GM12878 (cell line): ENCODE results near the gene FOXO3.

ENCODE experiments used
- CTCF ChIP-seq, 3 experiments: IDR thresholded peaks in 2 of 3; conservative IDR thresholded peaks in 1 of 3; 2 replicates each; pipeline ENCODE4 v1.5.1; 2011; ENCODE audit warnings: low read depth in 3 of 3, low read length in 3 of 3, mild to moderate bottlenecking in 3 of 3, control low read depth in 2 of 3, moderate library complexity in 2 of 3, inconsistent platforms in 1 of 3, mixed read lengths in 1 of 3; ENCODE audit not compliant: control insufficient read depth in 2 of 3, insufficient read depth in 1 of 3; ENCODE audit errors: extremely low read depth in 1 of 3
- EP300 ChIP-seq, 2 experiments: fragments of 150-350 bp in 1 of 2; IDR thresholded peaks; 2 replicates each; pipeline ENCODE4 v1.6.1; 2011 to 2012; ENCODE audit warnings: low read depth in 2 of 2, low read length in 2 of 2, borderline replicate concordance in 1 of 2, improper control_type of control experiment in 1 of 2, inconsistent platforms in 1 of 2; ENCODE audit not compliant: control insufficient read depth in 1 of 2
- IRF4 ChIP-seq: IDR thresholded peaks from 2 replicates; pipeline ENCODE4 v1.6.1; 2011; ENCODE audit warnings: low read depth, low read length
- MAX ChIP-seq: IDR thresholded peaks from 2 replicates; pipeline ENCODE4 v1.6.1; 2012; ENCODE audit warnings: low read depth, low read length, improper control_type of control experiment
- NFYB ChIP-seq: IDR thresholded peaks from 2 replicates; pipeline ENCODE4 v1.6.1; 2011; ENCODE audit warnings: low read depth, mild to moderate bottlenecking, low read length, improper control_type of control experiment, moderate library complexity; ENCODE audit not compliant: insufficient read depth
- PKNOX1 ChIP-seq: fragments of 450-650 bp; IDR thresholded peaks from 2 replicates; pipeline ENCODE4 v1.6.1; 2016; ENCODE audit warnings: mild to moderate bottlenecking
- REST ChIP-seq: IDR thresholded peaks from 2 replicates; pipeline ENCODE4 v1.6.1; 2012; ENCODE audit warnings: mild to moderate bottlenecking, low read depth, low read length
- SIX5 ChIP-seq: IDR thresholded peaks from 2 replicates; pipeline ENCODE4 v1.6.1; 2011; ENCODE audit warnings: mild to moderate bottlenecking, low read depth, low read length, moderate library complexity; ENCODE audit not compliant: severe bottlenecking
- SMC3 ChIP-seq: IDR thresholded peaks from 2 replicates; pipeline ENCODE4 v1.6.1; 2011; ENCODE audit warnings: low read length, improper control_type of control experiment, borderline replicate concordance
- ZNF592 ChIP-seq: fragments of 450-650 bp; IDR thresholded peaks from 2 replicates; pipeline ENCODE4 v1.6.1; 2017; ENCODE audit warnings: mild to moderate bottlenecking, moderate library complexity
- ZZZ3 ChIP-seq: IDR thresholded peaks from 2 replicates; pipeline ENCODE4 v1.6.1; 2011; ENCODE audit warnings: low read depth; ENCODE audit not compliant: control insufficient read depth, insufficient read length

GRCh38 chr6:108673602-108674001 lies 112.9 kb downstream of the FOXO3 start:
- no peak for TF ChIP-seq ZNF592
- no peak for TF ChIP-seq CTCF (IDR thresholded peaks at IDR 0.05 in 2 of 3, conservative IDR thresholded peaks at IDR 0.05 in 1 of 3; ENCODE audit: control insufficient read depth in 2 of 3, extremely low read depth in 1 of 3, insufficient read depth in 1 of 3, low read depth in 3 of 3, low read length in 3 of 3)
- no peak for TF ChIP-seq IRF4
- TF ChIP-seq SIX5 = no peak
- no peak for TF ChIP-seq MAX
- no peak for TF ChIP-seq ZZZ3
- TF ChIP-seq SMC3 = no peak
- no peak for TF ChIP-seq PKNOX1
- TF ChIP-seq NFYB = no peak
- no peak for TF ChIP-seq EP300 (IDR thresholded peaks at IDR 0.05; ENCODE audit: borderline replicate concordance in 1 of 2, control insufficient read depth in 1 of 2, low read depth in 2 of 2, low read length in 2 of 2)
- TF ChIP-seq REST = no peak
